Effector CD8-positive, alpha-beta T cell (primary cell): Measurements from ENCODE around the gene RXRA.

Source experiments
- DNase-seq: peaks from one replicate; lab custom pipeline; 2025; lab: John Stamatoyannopoulos, UW

RXRA gene

DNA sequence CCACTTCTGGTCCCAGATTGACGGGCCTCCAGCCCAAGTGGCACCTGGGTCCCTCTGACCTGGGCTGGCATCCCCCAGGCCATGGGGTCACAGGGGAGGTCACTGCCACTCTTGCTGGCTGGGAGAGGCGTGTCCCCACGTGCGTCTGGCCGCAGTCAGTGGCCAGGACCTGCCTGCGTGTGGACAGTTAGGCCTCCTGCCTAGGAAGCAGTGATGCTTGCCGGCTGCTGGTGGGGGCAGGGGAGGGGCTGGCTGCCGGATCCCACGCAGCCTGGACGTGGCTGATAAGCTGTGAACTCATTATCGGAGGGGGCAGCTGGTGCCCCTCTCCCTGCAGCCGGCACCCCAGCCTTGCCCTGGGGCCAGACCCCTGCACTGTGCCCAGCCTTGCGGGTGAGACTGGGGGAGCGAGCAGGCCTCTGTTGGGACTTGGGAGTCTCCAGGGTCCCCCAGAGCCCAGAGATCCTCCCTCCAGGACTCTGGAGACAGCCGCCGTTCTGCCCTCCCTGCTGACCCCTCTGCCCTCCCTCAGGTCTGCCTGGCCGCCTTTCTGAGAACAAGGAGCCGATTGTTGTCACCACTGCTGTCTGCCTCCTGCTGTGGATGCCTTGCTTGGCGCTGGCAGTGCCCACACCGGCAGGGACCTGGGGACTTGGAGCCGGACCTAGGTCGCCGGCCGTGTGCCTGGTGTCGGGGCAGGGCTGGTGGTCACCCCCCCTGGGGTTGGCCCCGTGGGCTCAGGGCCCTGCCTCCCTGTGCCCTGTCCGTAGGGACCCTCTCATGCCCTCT is 12.3 kb downstream of the RXRA start:
- DNase-seq, result no peak

DNA sequence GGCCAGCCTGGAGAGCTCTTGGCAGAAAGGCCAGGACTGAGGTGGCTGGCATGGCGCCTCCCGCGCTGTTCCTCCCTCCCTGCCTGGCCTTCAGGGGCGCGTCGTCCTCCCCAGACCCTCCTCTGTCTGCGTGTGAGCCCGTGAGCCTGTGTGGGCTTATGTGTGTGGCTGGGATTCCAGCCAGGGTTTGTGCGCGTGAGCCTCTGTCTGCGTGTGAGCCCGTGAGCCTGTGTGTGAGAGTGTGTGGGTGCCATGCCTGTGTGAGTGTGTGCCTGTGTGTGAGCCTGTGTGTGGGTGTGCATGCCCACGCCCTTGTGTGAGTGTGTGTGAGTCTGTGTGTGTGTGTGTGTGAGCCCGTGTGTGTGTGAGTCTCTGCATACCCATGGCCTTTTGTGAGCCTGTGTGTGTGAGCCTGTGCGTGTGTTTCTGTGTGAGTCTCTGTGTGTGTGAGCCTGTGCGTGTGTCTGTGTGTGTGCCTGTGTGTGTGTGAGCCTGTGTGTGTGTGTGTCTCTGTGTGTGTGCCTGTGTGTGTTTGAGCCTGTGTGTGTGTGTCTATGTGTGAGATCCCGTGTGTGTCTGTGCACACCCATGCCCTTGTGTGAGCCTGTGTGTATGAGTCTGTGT is 13.0 kb downstream of the RXRA start:
- no peak for DNase-seq

DNA sequence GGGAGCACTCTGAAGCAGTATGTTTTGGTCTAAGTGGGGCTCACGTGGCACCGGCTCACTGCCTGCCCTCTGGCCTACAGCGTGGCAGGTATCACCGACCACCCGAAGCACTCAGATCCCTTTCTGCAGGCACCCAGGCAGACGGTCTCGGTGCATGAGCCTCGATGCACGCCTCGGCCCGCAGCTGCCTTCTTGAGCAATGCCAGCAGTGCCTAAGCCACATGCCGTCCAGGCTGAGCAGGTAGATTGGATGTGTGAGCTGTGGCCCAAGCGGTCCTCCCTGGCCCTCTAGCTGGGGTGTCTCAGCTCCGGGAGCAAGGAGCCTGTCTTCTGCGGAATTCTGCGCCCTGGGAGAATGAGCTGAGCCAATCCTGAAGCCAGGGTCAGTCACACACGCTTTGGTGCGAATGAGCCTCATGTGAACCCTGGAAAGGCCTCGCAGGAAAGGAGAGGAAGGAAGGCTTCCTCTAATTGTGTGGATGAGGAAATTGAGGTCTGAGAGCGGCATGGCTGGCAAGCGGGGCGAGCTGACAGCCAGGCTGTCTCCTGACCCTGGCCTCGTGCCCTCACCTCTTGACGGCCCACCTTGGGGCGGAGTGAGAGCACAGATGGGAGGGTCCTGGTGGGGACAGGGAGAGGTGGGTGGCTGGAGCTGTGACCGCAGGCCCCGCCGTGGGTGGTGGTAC is 14.4 kb downstream of the RXRA start:
- no peak for DNase-seq

DNA sequence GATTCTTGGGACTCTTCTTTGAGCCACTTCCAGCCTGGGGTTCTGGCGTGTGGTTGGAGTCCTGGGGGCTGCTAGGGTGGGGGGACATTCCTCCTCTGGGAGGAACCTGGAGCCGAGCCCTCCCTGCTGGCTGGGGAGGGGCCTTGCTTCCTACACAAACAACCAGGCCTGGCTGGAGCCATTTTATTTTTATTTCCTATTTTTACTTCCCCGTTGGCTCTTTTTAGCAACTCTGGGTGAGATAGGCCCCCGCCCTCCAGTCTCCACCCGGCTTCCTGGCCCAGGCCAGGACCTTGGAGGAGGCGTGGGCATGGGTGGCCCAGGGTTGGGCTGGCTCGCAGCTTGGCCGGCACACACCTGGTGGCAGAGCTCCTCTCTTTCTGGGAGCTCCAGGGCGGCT is 15.1 kb downstream of the RXRA start:
- no peak for DNase-seq

DNA sequence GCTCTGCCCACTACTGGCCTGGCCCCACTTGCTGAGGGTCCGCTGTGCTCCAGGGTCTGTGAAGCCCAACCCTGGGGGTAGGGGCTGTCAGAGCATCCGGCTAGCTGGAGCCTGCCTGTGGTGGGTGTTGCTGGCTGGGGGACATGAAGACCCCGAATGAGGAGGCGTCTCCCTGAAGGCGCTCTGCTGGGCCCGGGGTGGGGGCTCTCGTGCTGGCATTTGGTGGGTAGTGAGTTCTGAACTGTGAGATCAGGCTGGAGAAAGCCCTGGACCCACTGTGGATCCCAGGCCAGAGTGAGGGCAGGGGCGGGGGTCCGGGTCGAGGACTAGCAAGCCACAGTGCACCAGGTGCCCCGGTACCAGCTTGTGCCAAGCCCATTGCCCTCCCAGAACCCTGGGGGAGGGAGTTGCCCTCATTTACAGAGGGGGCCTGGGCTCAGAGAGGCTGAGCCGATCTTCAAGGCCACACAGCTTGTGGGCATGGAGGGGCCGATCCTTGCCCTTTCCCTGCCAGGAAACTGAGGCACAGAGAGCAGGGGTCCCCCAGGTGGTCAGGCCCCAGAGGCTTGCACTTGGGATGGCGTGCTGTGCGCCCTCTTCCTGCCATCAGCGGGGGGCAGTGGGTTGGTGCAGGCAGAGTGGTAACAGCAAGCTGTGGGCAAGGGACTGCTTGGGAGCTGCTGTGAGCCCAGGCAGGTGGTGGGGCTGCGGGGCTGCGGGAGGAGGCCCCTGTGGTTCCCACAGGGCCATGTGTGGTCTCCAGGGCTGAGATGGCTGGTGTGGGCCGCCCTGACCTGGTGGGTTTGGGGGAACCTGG is 15.9 kb downstream of the RXRA start:
- DNase-seq, result no peak

DNA sequence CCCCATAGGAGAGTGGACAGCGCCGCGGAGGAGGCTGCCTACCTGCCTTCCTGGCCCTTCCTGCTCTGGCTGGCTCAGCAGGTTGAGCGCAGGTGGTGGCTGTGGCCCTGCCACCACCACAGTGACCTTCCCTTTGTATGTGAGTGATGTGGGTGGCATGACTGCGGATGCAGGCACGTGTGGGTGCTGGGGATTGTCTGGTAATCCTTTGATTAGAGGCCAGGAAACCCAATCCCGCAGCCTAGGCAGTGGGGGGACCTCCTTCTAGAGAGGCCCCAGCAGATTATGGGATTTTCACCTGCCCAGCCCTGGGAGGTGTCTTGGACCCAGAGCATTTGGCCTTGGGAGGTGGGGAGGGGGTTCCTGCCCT is 16.5 kb downstream of the RXRA start:
- DNase-seq, result no peak

DNA sequence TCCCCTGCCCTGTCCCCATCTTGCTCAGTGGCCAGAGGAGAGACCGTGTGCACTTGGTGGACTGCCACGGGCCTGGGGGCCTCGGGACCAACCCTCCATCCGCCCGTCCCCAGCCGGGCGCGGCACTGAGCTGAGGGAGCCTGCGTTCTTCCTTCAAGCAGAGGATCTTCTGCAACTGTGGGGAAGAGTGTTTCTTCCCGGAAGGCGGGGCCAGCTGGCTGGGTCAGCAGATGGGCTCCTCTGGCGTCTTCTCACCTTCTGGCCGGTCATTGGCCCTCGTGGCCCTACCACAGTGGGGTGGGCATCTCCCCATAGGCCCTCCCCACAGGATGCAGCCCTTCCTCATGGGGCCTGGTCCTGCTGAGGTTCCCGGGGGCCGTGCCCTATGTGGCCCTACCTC is 17.4 kb downstream of the RXRA start:
- DNase-seq, result no peak

DNA sequence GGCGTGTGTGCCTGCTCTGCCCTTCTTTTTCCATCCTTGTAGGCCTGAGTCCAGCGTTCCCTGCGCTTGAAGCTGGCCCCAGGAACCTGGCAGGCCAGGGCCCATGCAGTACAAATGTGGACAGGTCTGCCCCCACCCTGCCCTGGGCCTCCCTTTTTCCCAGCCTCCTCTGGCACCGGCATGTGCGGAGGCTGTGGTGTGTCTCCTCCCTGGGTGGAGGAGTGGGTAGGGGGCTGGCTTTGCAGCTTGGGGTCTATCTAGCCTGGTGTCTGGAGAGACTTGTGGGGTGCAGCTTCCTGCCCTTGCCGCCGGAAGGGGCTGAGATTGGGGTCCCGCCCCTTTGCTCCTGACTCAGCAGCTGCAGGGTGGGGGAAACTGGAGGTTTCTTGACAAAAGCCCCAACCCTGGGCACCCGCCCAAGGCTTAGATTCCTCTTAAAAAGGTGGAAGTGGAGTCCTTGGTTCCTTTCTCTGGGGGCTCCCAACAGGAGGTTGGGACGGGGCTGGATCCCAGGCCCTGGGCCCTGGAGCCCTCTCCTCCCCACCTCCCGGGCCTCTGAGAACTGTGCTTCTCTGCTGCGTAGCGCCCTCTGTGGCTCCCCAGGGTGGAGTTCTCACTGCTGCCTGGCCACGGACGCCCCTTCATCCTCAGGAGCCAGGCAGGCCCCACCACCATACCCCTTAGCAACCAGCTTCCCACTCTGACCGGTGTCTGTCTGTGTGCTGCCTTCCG is 18.0 kb downstream of the RXRA start:
- no peak for DNase-seq

DNA sequence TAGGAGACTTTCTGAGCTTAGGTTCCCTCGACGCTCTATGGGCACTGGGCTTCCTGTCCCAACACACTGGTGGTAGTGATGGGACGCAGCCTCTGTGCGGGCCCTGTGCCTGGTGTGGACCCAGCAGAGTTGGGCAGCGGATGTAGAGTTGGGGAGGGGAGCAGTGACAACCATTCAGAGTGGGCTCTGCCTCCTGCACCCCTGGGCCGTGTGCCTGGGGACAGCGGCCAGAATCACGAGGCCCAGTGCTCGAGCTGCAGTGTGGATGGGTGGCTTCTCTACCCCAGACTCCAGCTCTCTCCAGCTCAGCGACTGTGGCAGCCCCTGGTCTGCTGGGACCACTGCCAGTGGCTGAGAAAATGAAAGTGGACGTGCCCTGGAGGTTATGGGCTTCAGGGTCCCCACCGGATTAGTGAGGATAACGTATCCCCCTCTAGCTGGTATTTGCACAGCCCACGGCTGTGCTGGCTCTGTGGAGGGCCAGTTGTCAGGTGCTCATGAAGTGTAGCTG is 18.6 kb downstream of the RXRA start:
- no peak for DNase-seq

DNA sequence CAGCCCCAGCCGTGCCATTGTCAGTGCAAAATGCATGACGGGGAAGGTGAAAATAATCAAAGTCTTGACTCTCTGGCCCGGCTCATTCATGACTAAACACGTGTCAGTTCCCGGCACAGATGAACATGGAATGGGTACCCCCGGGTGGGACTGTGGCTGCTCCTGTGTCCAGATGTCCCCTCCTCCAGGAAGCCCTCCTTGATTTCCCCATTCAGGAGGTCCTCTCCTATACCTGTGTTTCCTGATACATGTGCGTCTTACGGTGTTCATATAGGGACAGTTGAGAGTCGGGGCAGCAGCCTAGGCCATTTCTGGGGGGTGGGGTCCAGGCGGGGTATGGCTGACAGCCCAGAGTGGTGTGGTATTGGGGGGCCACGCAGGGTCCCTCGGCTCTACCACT is 19.5 kb downstream of the RXRA start:
- no peak for DNase-seq

DNA sequence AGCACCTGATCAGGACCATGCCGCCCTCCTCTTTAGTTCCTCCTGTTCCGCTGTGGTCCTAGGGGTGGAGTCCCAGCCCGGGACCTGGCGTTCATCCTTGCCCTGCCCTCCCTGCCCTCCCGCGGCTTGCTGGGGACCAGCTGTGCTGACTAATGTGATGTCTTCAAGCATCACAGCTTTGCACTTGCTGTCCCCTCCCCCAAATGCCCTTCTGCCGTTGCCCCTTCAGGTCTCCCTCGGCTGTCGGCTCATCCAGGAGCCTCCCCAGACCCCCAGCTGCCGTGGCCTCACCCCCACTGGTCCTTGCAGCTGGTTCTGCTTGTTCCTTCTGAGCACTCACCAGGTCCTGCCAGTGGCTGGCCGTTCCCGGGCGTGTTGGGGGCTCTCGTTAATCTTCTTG is 19.9 kb downstream of the RXRA start:
- no peak for DNase-seq

DNA sequence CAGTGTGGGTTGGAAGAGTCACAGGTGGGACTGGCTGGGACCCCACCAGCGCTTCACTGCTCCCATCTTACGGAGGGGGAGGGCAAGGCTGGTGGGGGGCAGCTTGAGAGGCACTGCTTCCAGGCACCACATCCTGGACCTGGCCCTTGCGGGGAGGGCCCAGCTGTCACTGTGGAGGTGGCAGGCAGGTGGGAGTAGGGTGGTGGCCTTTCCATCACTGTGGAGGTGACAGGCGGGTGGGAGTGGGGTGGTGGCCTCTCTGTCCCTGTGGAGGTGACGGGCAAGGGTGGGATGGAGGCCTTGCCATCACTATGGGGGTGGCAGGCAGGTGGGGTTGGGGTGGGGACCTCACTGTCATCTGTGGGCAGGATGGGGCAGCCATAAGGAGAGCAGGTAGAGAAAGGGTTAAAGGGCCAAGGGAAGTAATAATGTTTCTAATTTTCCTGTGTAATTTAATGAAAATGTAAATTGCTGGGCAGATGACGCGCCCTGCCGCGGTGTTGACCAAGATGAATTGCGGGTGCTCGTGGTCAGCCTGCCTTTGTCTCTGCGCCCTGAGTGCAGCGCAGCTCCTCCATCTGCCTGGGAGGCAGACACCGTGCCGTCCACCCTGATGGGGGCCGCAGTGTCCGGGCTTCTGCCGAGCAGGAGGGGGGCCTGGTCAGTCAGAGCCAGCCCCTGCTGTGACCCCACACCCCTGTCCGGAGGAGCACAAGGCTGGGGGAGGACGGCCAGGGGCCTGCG is 20.8 kb downstream of the RXRA start:
- no peak for DNase-seq

DNA sequence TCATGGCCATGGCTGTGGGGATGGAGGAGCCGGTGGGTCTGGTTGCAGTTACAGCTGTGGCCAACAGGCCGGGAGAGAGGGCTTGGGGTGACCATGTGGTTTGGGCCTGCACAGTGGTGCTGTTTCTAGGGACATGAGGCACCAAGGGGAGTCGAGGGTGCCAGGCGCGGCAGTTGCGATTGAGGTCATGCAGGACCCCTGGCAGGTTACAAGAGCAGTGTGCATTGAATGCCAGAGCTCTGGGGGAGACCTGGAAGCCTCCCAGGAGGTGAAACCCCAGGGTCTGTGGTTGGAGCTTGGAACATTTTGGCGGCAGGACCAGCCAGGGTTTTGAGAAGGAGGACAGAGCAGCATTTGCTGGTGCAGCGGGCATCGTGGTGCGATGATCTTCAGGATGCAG is 21.7 kb downstream of the RXRA start:
- no peak for DNase-seq

DNA sequence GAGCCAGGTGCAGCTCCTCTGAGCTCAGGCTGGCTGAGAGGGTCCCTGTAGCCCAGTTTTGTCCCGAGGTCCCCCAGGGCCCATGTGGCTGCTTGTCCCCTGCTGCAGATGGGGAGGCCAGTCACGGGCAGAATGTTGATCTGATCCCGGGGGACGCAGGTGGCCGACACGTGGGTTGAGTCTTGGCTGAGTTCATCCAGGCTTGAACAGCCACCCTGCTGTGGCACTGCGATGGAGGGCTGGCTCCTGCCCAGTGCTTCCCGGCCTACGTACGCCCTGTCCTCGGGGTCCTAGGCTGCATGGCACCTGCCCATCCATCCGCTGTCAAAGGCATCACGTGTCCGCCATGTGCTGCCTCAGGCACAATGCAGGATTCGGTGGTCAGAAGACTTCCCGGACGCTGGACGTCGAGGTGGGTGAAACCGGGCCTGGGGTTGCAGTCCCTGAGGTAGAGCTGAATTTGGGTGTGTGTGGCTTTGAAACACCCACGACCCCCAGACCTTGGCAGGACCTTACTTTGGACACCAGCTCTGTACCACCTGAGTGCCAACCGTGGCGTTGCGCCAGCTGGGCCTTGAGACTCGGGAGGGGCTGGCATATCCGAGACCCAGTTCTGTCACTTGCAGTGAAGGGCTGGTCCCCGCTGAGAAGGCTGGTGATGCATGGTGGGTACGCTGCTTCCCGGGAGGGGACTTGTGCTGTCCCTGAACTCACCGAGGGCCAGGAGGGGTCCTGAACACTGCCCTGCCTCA is 22.3 kb downstream of the RXRA start:
- no peak for DNase-seq

DNA sequence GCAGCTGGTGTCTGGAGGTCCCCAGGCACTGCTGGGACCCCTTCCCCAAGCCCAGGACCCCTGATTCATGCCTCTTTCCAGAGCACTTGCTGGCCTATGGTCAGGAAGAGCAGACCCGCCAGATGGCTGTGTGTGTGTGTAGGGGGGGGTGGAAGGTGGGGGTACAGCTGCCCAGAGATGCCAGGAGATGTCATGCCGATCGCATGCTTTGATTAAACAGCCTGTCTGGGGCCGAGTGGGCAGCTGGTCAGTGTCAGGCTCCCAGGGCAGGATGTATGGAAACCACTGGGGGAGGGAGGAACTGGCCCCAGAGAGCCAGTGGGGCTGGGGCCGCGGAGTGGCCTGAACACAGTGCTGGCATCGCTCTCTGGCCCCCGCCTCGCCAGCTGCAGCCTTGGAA is 23.7 kb downstream of the RXRA start:
- no peak for DNase-seq

DNA sequence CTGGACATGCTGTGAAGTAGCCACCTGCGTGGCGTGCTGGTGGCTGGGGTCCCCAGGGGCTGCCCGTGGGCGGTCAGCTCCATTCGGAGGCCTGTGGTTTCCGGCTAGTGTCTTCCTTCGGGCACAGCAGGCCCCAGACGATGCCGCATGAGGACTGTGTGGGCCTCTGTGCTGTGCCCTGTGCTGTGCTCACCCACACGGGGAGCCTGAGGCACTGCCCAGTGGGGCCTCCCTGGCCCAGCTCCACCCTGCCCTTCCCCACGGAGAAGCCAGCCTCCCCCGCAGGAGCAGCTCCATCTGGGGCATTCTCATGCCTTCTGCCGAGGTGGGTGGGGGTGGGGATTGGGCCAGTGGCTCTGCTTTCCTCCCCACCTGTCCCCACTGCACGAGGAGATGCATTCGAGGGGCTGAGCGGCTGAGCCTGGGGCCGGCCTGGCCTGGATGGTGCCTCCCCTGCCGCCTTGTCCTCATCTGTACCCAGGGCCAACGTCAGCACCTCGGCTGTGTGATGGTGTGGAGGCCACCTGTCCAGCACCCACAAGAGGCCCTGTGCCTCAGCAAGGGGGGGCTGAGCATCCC is 24.2 kb downstream of the RXRA start:
- DNase-seq, result no peak

DNA sequence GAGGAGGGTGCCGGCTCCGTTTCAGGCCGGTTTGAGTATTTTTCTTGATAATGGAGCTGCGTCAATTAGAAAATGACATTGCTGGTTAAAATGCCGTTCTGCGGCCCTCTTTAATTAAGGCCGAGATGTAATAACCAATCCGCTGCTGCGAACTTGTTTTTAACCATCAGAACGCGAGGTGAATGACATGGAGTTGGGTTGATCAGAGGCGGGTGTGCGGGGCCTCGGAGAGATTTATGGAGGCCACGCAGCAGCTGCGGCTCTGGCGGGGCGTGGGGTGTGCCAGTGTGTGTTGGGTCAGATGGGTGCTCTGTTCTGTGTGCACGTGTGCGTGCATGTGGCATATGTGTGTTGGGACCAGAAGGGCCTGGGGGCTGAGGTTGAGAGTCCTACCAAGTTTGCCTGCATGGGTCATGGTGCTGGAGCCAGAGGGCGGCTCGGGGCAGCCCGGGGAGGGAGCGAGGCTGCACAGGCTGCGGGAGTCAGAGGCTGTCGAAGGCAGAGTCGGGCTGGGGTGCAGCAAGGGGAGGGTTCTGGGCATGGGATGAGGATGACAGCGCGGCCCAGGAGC is 25.4 kb downstream of the RXRA start:
- DNase-seq, result no peak

DNA sequence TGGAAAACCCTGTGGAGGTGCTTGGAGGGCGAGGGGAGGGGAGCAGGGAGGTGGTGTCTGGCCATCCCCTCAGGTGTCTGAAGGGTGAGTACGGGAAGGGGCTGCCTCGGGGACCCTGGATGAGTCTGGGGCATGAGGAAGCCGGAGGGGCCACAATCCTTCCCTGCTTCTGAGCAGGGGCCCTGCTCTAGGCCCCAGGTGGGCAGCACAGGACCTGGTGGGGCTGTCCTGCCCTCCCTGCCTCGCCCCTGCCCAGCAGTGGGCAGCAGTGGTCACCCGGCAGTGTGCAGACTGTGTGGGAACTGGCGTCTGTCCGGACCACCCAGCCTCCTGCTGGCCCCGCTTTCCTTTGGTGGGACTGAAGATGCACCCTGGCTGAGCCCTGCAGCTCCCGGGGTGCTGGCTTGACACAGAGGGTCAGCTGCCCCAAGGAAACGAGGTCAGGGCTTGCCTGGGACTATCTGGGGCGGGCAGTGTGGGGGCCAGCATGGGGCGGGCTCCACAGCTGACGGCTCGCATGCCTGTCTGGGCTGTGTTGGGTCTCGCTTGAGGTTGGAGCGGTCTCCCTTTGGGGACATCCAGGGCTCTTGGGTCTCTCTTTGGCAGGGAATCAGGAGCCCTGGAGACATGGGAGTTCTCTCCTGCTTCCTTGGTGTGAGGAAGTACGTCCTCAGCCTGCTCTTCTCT is 26.1 kb downstream of the RXRA start:
- no peak for DNase-seq

DNA sequence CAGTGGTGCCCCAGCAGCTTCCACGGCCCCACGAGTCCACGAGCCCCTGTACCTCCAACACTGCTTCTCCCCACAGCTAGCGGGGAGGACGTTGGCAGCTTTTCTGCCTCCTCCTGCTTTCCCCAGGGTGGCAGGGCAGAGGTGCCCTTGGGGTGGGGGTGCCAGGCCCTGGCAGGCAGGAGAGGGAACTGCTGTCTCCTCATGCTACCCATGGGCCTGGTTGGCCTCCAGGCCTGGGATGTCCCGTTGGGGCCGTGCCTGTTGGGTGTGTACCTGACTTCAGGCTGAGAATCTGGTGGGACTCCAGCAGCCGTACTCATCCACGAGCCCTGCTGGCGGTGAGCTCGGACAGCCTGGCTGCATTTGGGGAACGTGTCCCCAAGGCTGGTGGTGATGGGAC is 27.3 kb downstream of the RXRA start:
- no peak for DNase-seq
